ENCODE measurements around the gene IRF2BP1.

Gene IRF2BP1

GRCh38 chr19:45885556-45886426 lies at the start of gene IRF2BP1:
Gene IRF2BP1 (minus strand): TSS chr19:45886141. CDS start chr19:45885774, 367 bp downstream.
- DNase-seq (ENCODE audit: low spot score) (peak; percentile 90), FAIRE-seq (peak; percentile 5)

- FAIRE-seq = no peak
- DNase-seq (ENCODE audit: low spot score) = no peak
These were observed 49.3 kb upstream of the IRF2BP1 start for GRCh38 chr19:45935267-45935666.

GRCh38 chr19:45934551-45935230 lies 48.8 kb upstream of the IRF2BP1 start:
- no peak for FAIRE-seq
- no peak for DNase-seq (ENCODE audit: low spot score)

GRCh38 chr19:45933759-45934158 lies 47.8 kb upstream of the IRF2BP1 start:
- FAIRE-seq = no peak
- DNase-seq (ENCODE audit: low spot score) = no peak

- FAIRE-seq = no peak
- DNase-seq (ENCODE audit: low spot score) = no peak
These were observed 45.1 kb upstream of the IRF2BP1 start for GRCh38 chr19:45931055-45931454.

GRCh38 chr19:45929247-45929646 lies 43.3 kb upstream of the IRF2BP1 start:
- FAIRE-seq = no peak

GRCh38 chr19:45927565-45928261 lies 41.8 kb upstream of the IRF2BP1 start:
- FAIRE-seq (peak; percentile 90), DNase-seq (ENCODE audit: low spot score) (peak; percentile 96)

More at GRCh38 chr19:45929247-45929646, 43.3 kb upstream of the IRF2BP1 start:
- DNase-seq (ENCODE audit: low spot score) = no peak

- DNase-seq (ENCODE audit: low spot score) = no peak
- no peak for FAIRE-seq
These were observed 39.0 kb upstream of the IRF2BP1 start for GRCh38 chr19:45924891-45925447.

- no peak for FAIRE-seq
These were observed 36.3 kb upstream of the IRF2BP1 start for GRCh38 chr19:45922281-45922680.

GRCh38 chr19:45920458-45920857 lies 34.5 kb upstream of the IRF2BP1 start:
- DNase-seq (ENCODE audit: low spot score) (no peak), FAIRE-seq (peak; percentile 86)

More at GRCh38 chr19:45922281-45922680, 36.3 kb upstream of the IRF2BP1 start:
- DNase-seq (ENCODE audit: low spot score) = no peak

GRCh38 chr19:45919678-45920077 lies 33.7 kb upstream of the IRF2BP1 start:
- FAIRE-seq = no peak
- no peak for DNase-seq (ENCODE audit: low spot score)

- no peak for DNase-seq (ENCODE audit: low spot score)
- FAIRE-seq = no peak
These were observed 32.8 kb upstream of the IRF2BP1 start for GRCh38 chr19:45918721-45919120.

- DNase-seq (ENCODE audit: low spot score) = no peak
These were observed 31.6 kb upstream of the IRF2BP1 start for GRCh38 chr19:45917421-45918091.

GRCh38 chr19:45913874-45914830 lies 28.2 kb upstream of the IRF2BP1 start, which contains the start of gene NANOS2:
Gene NANOS2 (minus strand): TSS chr19:45914778. CDS start chr19:45914693, 85 bp downstream.
- FAIRE-seq (no peak), DNase-seq (ENCODE audit: low spot score) (no peak)

More at GRCh38 chr19:45917421-45918091, 31.6 kb upstream of the IRF2BP1 start:
- no peak for FAIRE-seq

GRCh38 chr19:45911291-45911690 lies 25.4 kb upstream of the IRF2BP1 start:
- no peak for DNase-seq (ENCODE audit: low spot score)
- FAIRE-seq = no peak

GRCh38 chr19:45908956-45909355 lies 23.0 kb upstream of the IRF2BP1 start:
- DNase-seq (ENCODE audit: low spot score) = no peak
- FAIRE-seq = no peak

- DNase-seq (ENCODE audit: low spot score) (no peak), FAIRE-seq (no peak)
These were observed 20.3 kb upstream of the IRF2BP1 start for GRCh38 chr19:45906221-45906620.

- FAIRE-seq (no peak), DNase-seq (ENCODE audit: low spot score) (no peak)
These were observed 19.1 kb upstream of the IRF2BP1 start for GRCh38 chr19:45905011-45905410.
